ENCODE measurements around the gene PGA3.
"Not testable (repeated sequence)": the region's sequence is repeated elsewhere in the genome, so short reads cannot be mapped to it uniquely, and the experiment has no call there.

PGA3 gene

GRCh38 chr11:61252332-61252731 lies 49.0 kb downstream of the PGA3 start:
- not testable (repeated sequence) for DNase-seq

- DNase-seq, result peak; percentile 44
Measured at GRCh38 chr11:61254403-61255025, 51.2 kb downstream of the PGA3 start.

GRCh38 chr11:61256710-61257482 lies 53.6 kb downstream of the PGA3 start:
- DNase-seq, result no peak

GRCh38 chr11:61258546-61258945 lies 55.2 kb downstream of the PGA3 start:
- no peak for DNase-seq

- DNase-seq, result no peak
Measured at GRCh38 chr11:61259363-61259762, 56.0 kb downstream of the PGA3 start.

Measured in fibroblast of skin of abdomen (primary cell).